Mucosa of rectum (tissue), 2 donors: Measurements from ENCODE around the gene SHROOM2.

Source experiments
- H3K27ac ChIP-seq, 2 donors: one replicate each; pipeline ENCODE4 v1.7.0; 2013; ENCODE audit warnings: inconsistent platforms in 2 of 2, low read depth in 2 of 2, low read length in 2 of 2
- H3K27me3 ChIP-seq, 2 donors: one replicate each; pipeline ENCODE4 v1.7.0; 2013; ENCODE audit warnings: low read length in 2 of 2; ENCODE audit not compliant: control insufficient read depth in 2 of 2, insufficient read depth in 2 of 2
- H3K36me3 ChIP-seq, 2 donors: one replicate each; pipeline ENCODE4 v1.7.0; 2013; ENCODE audit warnings: low read length in 2 of 2; ENCODE audit not compliant: control insufficient read depth in 2 of 2, insufficient read depth in 2 of 2
- H3K4me1 ChIP-seq, 2 donors: one replicate each; pipeline ENCODE4 v1.7.0; 2013; ENCODE audit warnings: low read length in 2 of 2, mild to moderate bottlenecking in 1 of 2; ENCODE audit not compliant: control insufficient read depth in 2 of 2, insufficient read depth in 2 of 2
- H3K4me3 ChIP-seq, 2 donors: one replicate each; pipeline ENCODE4 v1.7.0; 2013; ENCODE audit warnings: low read length in 2 of 2
- H3K9ac ChIP-seq, 2 donors: one replicate each; pipeline ENCODE4 v1.7.0; 2013; ENCODE audit warnings: low read length in 2 of 2, low read depth in 1 of 2, mild to moderate bottlenecking in 1 of 2
- H3K9me3 ChIP-seq, 2 donors: one replicate each; pipeline ENCODE4 v1.7.0; 2013; ENCODE audit warnings: low read length in 2 of 2; ENCODE audit not compliant: control insufficient read depth in 2 of 2
- donor health status: healthy.
- donor health status: Normal muscosa, but diverticular disease.

SHROOM2 gene

GRCh38 chrX:9874483-9874882 is 88.3 kb downstream of the SHROOM2 start:
- Histone ChIP-seq H3K4me1 (no peaks in the 10 kb centered on the region), H3K36me3 (no peaks in the 10 kb centered on the region), H3K27ac (no peak overlapping the region), H3K9ac (no peak overlapping the region), H3K27me3 (no peaks in the 10 kb centered on the region), H3K4me3 (no peak overlapping the region), H3K9me3 (no peaks in the 10 kb centered on the region)

GRCh38 chrX:9875801-9876200 is 89.6 kb downstream of the SHROOM2 start:
- H3K27ac ChIP-seq = no peak overlapping the region
- no peaks in the 10 kb centered on the region for H3K36me3 ChIP-seq
- H3K9ac ChIP-seq = no peak overlapping the region
- H3K4me1 ChIP-seq = no peaks in the 10 kb centered on the region
- no peaks in the 10 kb centered on the region for H3K27me3 ChIP-seq
- H3K4me3 ChIP-seq = no peak overlapping the region
- H3K9me3 ChIP-seq = no peaks in the 10 kb centered on the region

- H3K36me3 ChIP-seq = no peaks in the 10 kb centered on the region
- H3K9ac ChIP-seq = no peak overlapping the region
- H3K4me3 ChIP-seq = no peak overlapping the region
- no peaks in the 10 kb centered on the region for H3K9me3 ChIP-seq
- H3K4me1 ChIP-seq = no peaks in the 10 kb centered on the region
- no peak overlapping the region for H3K27ac ChIP-seq
- no peaks in the 10 kb centered on the region for H3K27me3 ChIP-seq
Observed at GRCh38 chrX:9876201-9876600, 90.0 kb downstream of the SHROOM2 start.

GRCh38 chrX:9878146-9878820 is 92.1 kb downstream of the SHROOM2 start:
- Histone ChIP-seq H3K27me3 (peaks cover 0 to 3% of the 10 kb centered on the region in 2 donors), H3K4me1 (no peaks in the 10 kb centered on the region), H3K36me3 (no peaks in the 10 kb centered on the region), H3K27ac (no peak overlapping the region), H3K9ac (no peak overlapping the region), H3K4me3 (no peak overlapping the region), H3K9me3 (no peaks in the 10 kb centered on the region)

- Histone ChIP-seq H3K4me1 (no peaks in the 10 kb centered on the region), H3K36me3 (no peaks in the 10 kb centered on the region), H3K27me3 (peaks cover 0 to 3% of the 10 kb centered on the region in 2 donors), H3K9ac (no peak overlapping the region), H3K9me3 (no peaks in the 10 kb centered on the region), H3K4me3 (no peak overlapping the region), H3K27ac (no peak overlapping the region)
Observed at GRCh38 chrX:9880237-9880636, 94.0 kb downstream of the SHROOM2 start.

- H3K9me3 ChIP-seq = no peaks in the 10 kb centered on the region
- no peaks in the 10 kb centered on the region for H3K4me1 ChIP-seq
- H3K27ac ChIP-seq = no peak overlapping the region
- no peak overlapping the region for H3K4me3 ChIP-seq
- H3K27me3 ChIP-seq = peaks cover 0 to 3% of the 10 kb centered on the region in 2 donors
- H3K9ac ChIP-seq = no peak overlapping the region
- no peaks in the 10 kb centered on the region for H3K36me3 ChIP-seq
Observed at GRCh38 chrX:9880870-9881269, 94.6 kb downstream of the SHROOM2 start.

- Histone ChIP-seq H3K27ac (no peak overlapping the region), H3K9me3 (no peaks in the 10 kb centered on the region), H3K27me3 (peaks cover 0 to 3% of the 10 kb centered on the region in 2 donors), H3K9ac (no peak overlapping the region), H3K36me3 (no peaks in the 10 kb centered on the region), H3K4me1 (no peaks in the 10 kb centered on the region), H3K4me3 (no peak overlapping the region)
Observed at GRCh38 chrX:9882669-9883446, 96.6 kb downstream of the SHROOM2 start.

GRCh38 chrX:9884031-9884779 is 98.0 kb downstream of the SHROOM2 start:
- H3K4me1 ChIP-seq = no peaks in the 10 kb centered on the region
- no peak overlapping the region for H3K9ac ChIP-seq
- peaks cover 0 to 3% of the 10 kb centered on the region in 2 donors for H3K27me3 ChIP-seq
- H3K9me3 ChIP-seq = no peaks in the 10 kb centered on the region
- no peak overlapping the region for H3K4me3 ChIP-seq
- no peaks in the 10 kb centered on the region for H3K36me3 ChIP-seq
- no peak overlapping the region for H3K27ac ChIP-seq

GRCh38 chrX:9885150-9885549 is 98.9 kb downstream of the SHROOM2 start:
- Histone ChIP-seq H3K9ac (no peak overlapping the region), H3K36me3 (no peaks in the 10 kb centered on the region), H3K27me3 (peaks cover 0 to 3% of the 10 kb centered on the region in 2 donors), H3K4me3 (no peak overlapping the region), H3K9me3 (no peaks in the 10 kb centered on the region), H3K27ac (no peak overlapping the region), H3K4me1 (no peaks in the 10 kb centered on the region)
